ENCODE data around the gene YPEL2.

YPEL2 gene

DNA sequence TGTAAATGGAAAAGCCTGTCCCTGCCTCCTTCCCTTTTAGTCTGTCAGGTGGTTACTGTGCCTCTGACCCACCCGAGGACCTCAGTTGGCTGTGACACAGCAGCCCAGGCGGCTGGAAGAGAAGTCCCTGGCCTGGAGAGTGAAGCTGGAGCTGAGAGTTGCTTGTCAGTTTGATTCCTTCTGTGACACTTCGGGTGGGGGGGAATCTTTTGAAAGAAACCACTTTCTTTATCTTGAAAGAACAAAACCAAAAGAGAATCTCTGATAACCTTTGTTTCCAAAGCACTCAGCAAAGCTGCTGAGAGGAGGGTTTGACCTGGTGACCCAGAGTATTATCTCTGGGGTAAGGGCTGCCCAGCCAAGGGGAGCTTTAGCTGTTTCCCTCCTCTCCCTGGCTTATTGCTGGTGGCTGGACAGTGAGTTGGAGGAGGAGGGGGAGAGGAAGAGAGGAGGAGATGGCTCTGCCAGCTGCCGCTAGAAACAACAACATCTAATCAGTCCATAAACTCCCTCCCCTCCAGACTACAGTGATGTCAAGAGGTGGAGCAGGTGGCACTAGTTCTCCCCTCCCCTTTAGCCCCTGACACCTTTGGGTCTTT, 34.0 kb downstream of the YPEL2 start:
- TF ChIP-seq EZH2phosphoT487 (conservative IDR thresholded peaks at IDR 0.05; ENCODE audit: low read length): no peak
- TF ChIP-seq, protein P1, sequence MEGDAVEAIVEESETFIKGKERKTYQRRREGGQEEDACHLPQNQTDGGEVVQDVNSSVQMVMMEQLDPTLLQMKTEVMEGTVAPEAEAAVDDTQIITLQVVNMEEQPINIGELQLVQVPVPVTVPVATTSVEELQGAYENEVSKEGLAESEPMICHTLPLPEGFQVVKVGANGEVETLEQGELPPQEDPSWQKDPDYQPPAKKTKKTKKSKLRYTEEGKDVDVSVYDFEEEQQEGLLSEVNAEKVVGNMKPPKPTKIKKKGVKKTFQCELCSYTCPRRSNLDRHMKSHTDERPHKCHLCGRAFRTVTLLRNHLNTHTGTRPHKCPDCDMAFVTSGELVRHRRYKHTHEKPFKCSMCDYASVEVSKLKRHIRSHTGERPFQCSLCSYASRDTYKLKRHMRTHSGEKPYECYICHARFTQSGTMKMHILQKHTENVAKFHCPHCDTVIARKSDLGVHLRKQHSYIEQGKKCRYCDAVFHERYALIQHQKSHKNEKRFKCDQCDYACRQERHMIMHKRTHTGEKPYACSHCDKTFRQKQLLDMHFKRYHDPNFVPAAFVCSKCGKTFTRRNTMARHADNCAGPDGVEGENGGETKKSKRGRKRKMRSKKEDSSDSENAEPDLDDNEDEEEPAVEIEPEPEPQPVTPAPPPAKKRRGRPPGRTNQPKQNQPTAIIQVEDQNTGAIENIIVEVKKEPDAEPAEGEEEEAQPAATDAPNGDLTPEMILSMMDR (IDR thresholded peaks at IDR 0.05; ENCODE audit: insufficient read depth, low read length, poor library complexity, severe bottlenecking): no peak
- Histone ChIP-seq H3K36me3 (ENCODE audit: low read length) (no peaks in the 10 kb centered on the region), H3K9ac (ENCODE audit: low read length) (no peak overlapping the region), H3K27me3 (ENCODE audit: low read length) (no peaks in the 10 kb centered on the region), H3K27ac (ENCODE audit: low read depth, low read length) (no peak overlapping the region), H4K20me1 (ENCODE audit: low read depth, low read length) (no peaks in the 10 kb centered on the region), H3K79me2 (ENCODE audit: insufficient read depth, low read length) (no peaks in the 10 kb centered on the region), H3K9me3 (ENCODE audit: insufficient read depth, low read length) (no peaks in the 10 kb centered on the region), H3K9me2 (replicated peaks; ENCODE audit: insufficient read depth, low read length) (no peaks in the 10 kb centered on the region), H3K4me3 (ENCODE audit: insufficient read depth, low read length, poor library complexity, severe bottlenecking) (no peak overlapping the region), H3K4me2 (ENCODE audit: low read depth, low read length, poor library complexity, severe bottlenecking) (no peak overlapping the region), H3F3A (ENCODE audit: insufficient read depth) (no peaks in the 10 kb centered on the region), H2AFZ (ENCODE audit: low read depth, low read length, severe bottlenecking) (no peak overlapping the region)

DNA sequence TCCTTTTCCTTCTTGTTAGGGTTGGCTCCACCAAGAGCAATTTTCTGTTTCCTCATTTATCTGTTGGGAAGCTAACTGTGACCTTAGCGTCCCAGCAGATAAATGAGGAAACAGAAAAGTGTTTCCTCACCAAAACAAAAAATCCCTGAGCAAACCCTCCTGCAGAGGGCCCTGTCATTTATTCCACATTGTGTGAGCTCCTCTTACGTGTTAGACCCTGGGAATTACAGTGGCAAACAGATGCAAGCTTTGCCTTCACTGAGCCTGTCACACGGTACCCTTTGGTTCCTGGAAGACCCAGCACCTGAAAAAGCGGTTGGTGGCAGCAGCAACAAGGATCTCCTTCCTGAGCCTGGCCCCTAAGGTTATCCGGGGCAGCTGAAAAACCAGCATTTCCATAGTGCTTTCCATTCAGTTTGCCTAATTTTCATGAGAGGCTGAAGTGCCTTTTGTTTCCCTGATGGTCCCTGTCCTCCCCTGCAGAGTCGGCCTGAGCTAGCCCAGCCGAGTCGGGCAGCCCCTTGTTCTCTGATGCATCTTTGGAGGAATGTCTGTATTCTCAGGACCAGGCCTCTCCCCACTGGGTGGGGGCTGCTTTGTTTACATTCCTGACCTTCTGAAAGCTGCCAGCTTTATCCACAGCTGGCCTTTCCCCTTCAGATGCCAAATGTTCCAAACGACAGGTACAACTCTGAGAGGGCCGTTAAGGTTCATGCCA, 34.7 kb downstream of the YPEL2 start:
- Histone ChIP-seq H3K9ac (ENCODE audit: low read length) (no peak overlapping the region), H3K4me3 (ENCODE audit: insufficient read depth, low read length, poor library complexity, severe bottlenecking) (no peak overlapping the region), H3K36me3 (ENCODE audit: low read length) (no peaks in the 10 kb centered on the region), H3F3A (ENCODE audit: insufficient read depth) (no peaks in the 10 kb centered on the region), H3K79me2 (ENCODE audit: insufficient read depth, low read length) (no peaks in the 10 kb centered on the region), H3K4me2 (ENCODE audit: low read depth, low read length, poor library complexity, severe bottlenecking) (no peak overlapping the region), H3K9me2 (replicated peaks; ENCODE audit: insufficient read depth, low read length) (no peaks in the 10 kb centered on the region), H2AFZ (ENCODE audit: low read depth, low read length, severe bottlenecking) (no peak overlapping the region), H3K27me3 (ENCODE audit: low read length) (no peaks in the 10 kb centered on the region), H3K9me3 (ENCODE audit: insufficient read depth, low read length) (no peaks in the 10 kb centered on the region), H3K27ac (ENCODE audit: low read depth, low read length) (no peak overlapping the region), H4K20me1 (ENCODE audit: low read depth, low read length) (no peaks in the 10 kb centered on the region)
- TF ChIP-seq EZH2phosphoT487 (conservative IDR thresholded peaks at IDR 0.05; ENCODE audit: low read length): no peak
- TF ChIP-seq, protein P1 (IDR thresholded peaks at IDR 0.05; ENCODE audit: insufficient read depth, low read length, poor library complexity, severe bottlenecking): no peak

DNA sequence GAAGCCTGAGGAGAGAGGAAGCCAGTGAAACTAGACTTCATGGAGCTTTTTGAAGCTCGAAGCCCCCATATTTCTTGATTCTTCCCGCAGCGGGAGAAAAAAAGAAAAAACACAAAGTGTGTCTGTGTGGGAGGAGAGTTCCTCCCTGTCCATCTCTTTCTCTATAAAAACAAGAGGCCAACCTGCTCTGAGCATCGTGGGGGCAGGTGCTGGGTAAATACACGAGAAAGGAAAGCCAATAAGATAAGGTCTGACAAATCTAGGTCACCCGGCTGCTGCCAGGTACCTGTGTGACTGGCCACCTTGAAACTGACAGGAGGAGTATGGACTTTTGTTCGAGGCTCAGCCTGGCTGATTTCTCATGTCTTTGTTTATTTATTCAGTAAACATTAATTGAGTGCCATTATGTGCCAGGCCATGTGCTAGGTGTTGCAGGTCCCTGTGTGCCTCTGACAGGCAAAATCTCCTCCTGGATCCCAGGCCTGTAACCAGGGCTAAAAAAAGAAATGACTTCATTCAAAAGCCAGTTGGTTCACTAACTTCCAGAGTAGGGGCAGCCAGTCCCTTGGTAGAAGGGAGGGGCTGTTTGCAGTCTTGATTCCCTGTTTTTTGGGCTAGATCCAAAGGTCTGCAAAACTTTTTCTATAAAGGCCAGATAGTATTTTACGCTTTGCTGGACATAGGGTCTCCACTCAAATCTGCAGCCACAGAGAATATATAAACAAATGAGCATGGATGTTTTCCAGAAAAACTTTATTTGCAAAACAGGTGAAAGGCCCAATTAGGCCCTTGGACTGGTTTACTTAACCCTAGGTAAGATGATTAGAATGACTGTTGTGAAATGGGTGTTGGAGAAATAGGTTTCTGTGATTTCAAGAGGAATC, 35.6 kb downstream of the YPEL2 start:
- Histone ChIP-seq H3K36me3 (ENCODE audit: low read length) (no peaks in the 10 kb centered on the region), H3F3A (ENCODE audit: insufficient read depth) (no peaks in the 10 kb centered on the region), H3K9ac (ENCODE audit: low read length) (no peak overlapping the region), H3K79me2 (ENCODE audit: insufficient read depth, low read length) (no peaks in the 10 kb centered on the region), H3K27me3 (ENCODE audit: low read length) (no peaks in the 10 kb centered on the region), H3K4me2 (ENCODE audit: low read depth, low read length, poor library complexity, severe bottlenecking) (no peak overlapping the region), H3K9me3 (ENCODE audit: insufficient read depth, low read length) (no peaks in the 10 kb centered on the region), H3K27ac (ENCODE audit: low read depth, low read length) (no peak overlapping the region), H3K4me3 (ENCODE audit: insufficient read depth, low read length, poor library complexity, severe bottlenecking) (no peak overlapping the region), H4K20me1 (ENCODE audit: low read depth, low read length) (no peaks in the 10 kb centered on the region), H3K9me2 (replicated peaks; ENCODE audit: insufficient read depth, low read length) (no peaks in the 10 kb centered on the region), H2AFZ (ENCODE audit: low read depth, low read length, severe bottlenecking) (no peak overlapping the region)
- TF ChIP-seq, protein P1 (IDR thresholded peaks at IDR 0.05; ENCODE audit: insufficient read depth, low read length, poor library complexity, severe bottlenecking): no peak
- no peak for TF ChIP-seq EZH2phosphoT487 (conservative IDR thresholded peaks at IDR 0.05; ENCODE audit: low read length)

Data from SU-DHL-6 (cell line).